PC-9 (cell line): Measurements from ENCODE around the gene WDR5B. TPM values are rescaled to one million over a fixed set of nuclear protein-coding genes. Genes with fewer than 3 reads are reported as not detected.

Source experiments
- BruUV-seq: library from RNA; stranded (reverse); fragments of 400-500 nt; replicated peaks from 2 replicates; lab custom pipeline; 2021; lab: Mats Ljungman, UMichigan
- CTCF ChIA-PET: fragments of 300-600 bp; sonication (Branson Sonifier 250); formaldehyde crosslinking; loops from one replicate; lab custom pipeline; 2022; ENCODE audit warnings: antibody characterized with exemption; lab: Charles Lee
- POLR2A ChIA-PET: fragments of 300-600 bp; sonication (Branson Sonifier 250); formaldehyde crosslinking; loops from one replicate; lab custom pipeline; 2022; ENCODE audit warnings: antibody characterized with exemption; ENCODE audit not compliant: unreplicated experiment; lab: Charles Lee
- DNase-seq, 2 experiments: peaks; one replicate each; pipeline versions ENCODE4 v3.0.0 to v3.0.0-alpha.2; 2015 to 2022; ENCODE audit warnings: mixed read lengths in 1 of 2
- H2AFZ ChIP-seq: fragments of 200-600 bp; sonication (generic); 2 replicates; pipeline ENCODE4 v1.8.1; 2017; ENCODE audit warnings: antibody characterized with exemption
- H3F3A ChIP-seq: fragments of 200-600 bp; sonication (generic); 2 replicates; pipeline ENCODE4 v1.8.1; 2017; ENCODE audit warnings: antibody characterized with exemption, mild to moderate bottlenecking, low read depth; ENCODE audit not compliant: insufficient read depth
- H3K27ac ChIP-seq: fragments of 200-600 bp; sonication (generic); 2 replicates; pipeline ENCODE4 v1.6.1; 2016; ENCODE audit warnings: mixed run types
- H3K27me3 ChIP-seq: fragments of 200-600 bp; sonication (generic); 2 replicates; pipeline ENCODE4 v1.6.1; 2016; ENCODE audit warnings: low read depth, mixed run types; ENCODE audit not compliant: insufficient read depth
- H3K36me3 ChIP-seq: fragments of 200-600 bp; sonication (generic); 2 replicates; pipeline ENCODE4 v1.6.1; 2016; ENCODE audit warnings: low read depth, mixed run types
- H3K4me1 ChIP-seq: fragments of 200-600 bp; sonication (generic); replicated peaks from 2 replicates; pipeline ENCODE4 v1.6.1; 2016; ENCODE audit warnings: mixed run types; ENCODE audit not compliant: insufficient read depth
- H3K4me2 ChIP-seq: fragments of 200-600 bp; sonication (generic); 2 replicates; pipeline ENCODE4 v1.6.1; 2017; ENCODE audit warnings: mixed run types
- H3K4me3 ChIP-seq: fragments of 200-600 bp; sonication (generic); 2 replicates; pipeline ENCODE4 v1.6.1; 2016; ENCODE audit warnings: mixed run types
- H3K79me2 ChIP-seq: fragments of 200-600 bp; sonication (generic); 2 replicates; pipeline ENCODE4 v1.6.1; 2017; ENCODE audit warnings: low read depth, mixed run types
- H3K9me2 ChIP-seq: fragments of 200-600 bp; sonication (generic); 2 replicates; pipeline ENCODE4 v1.8.1; 2017; ENCODE audit warnings: mild to moderate bottlenecking; ENCODE audit not compliant: insufficient read depth
- H3K9me3 ChIP-seq: fragments of 200-600 bp; sonication (generic); 2 replicates; pipeline ENCODE4 v1.8.1; 2016; ENCODE audit warnings: low read depth; ENCODE audit not compliant: insufficient read depth
- H4K20me1 ChIP-seq: fragments of 200-600 bp; sonication (generic); 2 replicates; pipeline ENCODE4 v1.8.1; 2017; ENCODE audit not compliant: insufficient read depth
- CTCF ChIP-seq: fragments of 200-600 bp; sonication (generic); conservative IDR thresholded peaks from 2 replicates; pipeline ENCODE4 v1.6.1; 2017; ENCODE audit warnings: mixed run types, antibody characterized with exemption, mild to moderate bottlenecking, moderate library complexity
- EZH2 ChIP-seq: fragments of 200-600 bp; sonication (generic); IDR thresholded peaks from 2 replicates; pipeline ENCODE4 v1.8.0; 2017; ENCODE audit warnings: antibody characterized with exemption, low read depth
- intact Hi-C: fragments of 100-400 bp; cut with micrococcal nuclease; formaldehyde crosslinking; loops from one replicate; pipeline ENCODE4 v1.10.0; 2022; ENCODE audit not compliant: unreplicated experiment
- total RNA-seq: library from RNA; stranded (reverse); gene quantifications from 2 replicates; pipeline ENCODE4 v1.2.3, GENCODE V29; 2021

WDR5B gene
- total RNA-seq, 1 experiment from 2014 or later, result 5.8 TPM

DNA sequence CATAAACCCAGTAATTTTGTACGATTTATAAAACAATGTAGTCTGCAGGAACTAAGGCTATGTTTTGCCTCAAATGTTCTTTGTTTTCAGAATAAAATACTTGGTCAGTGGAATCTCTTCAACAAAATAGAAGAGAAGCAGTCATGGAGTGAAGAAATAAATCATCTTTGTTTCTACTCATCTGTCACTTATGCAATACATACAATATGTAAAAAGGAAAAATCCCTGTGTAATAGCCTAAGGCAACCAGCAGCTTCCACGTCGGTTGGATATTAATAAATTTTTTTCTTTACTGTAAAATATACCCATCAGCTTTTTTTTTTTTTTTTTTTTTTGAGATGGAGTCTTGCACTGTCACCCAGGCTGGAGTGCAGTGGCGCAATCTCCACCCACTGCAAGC, 5.2 kb upstream of the WDR5B start:
- H3F3A ChIP-seq, result peaks cover 38% of the 10 kb centered on the region; the same call in 1 of the 2 replicates
- ChIA-PET CTCF (no interaction called here), POLR2A (no interaction called here)
- H3K9me2 ChIP-seq, result no peaks in the 10 kb centered on the region
- no TSS peak for BruUV-seq
- no peak overlapping the region for H3K4me3 ChIP-seq
- TF ChIP-seq EZH2 (no peak), CTCF (no peak)
- no peak for DNase-seq
- H3K36me3 ChIP-seq, result peaks cover 26% of the 10 kb centered on the region
- H3K4me2 ChIP-seq, result no peak overlapping the region
- no peaks in the 10 kb centered on the region for H4K20me1 ChIP-seq
- peaks cover 7% of the 10 kb centered on the region; the same call in 1 of the 2 replicates for H3K4me1 ChIP-seq
- H3K27me3 ChIP-seq, result no peaks in the 10 kb centered on the region
- H3K27ac ChIP-seq, result no peak overlapping the region
- intact Hi-C loops, result no loop called here
- H2AFZ ChIP-seq, result no peak overlapping the region
- peaks cover 16% of the 10 kb centered on the region for H3K79me2 ChIP-seq
- H3K9me3 ChIP-seq, result no peaks in the 10 kb centered on the region

- Histone ChIP-seq H3K9me3 (no peaks in the 10 kb centered on the region), H4K20me1 (no peaks in the 10 kb centered on the region), H3F3A (peaks cover 34% of the 10 kb centered on the region), H3K36me3 (peaks cover 1% of the 10 kb centered on the region; the same call in 1 of the 2 replicates), H3K27ac (peak overlapping the region; percentile 76), H3K4me1 (peaks cover 19% of the 10 kb centered on the region), H2AFZ (peak overlapping the region; percentile 78; the same call in 1 of the 2 replicates), H3K4me2 (peak overlapping the region; percentile 96), H3K4me3 (peak overlapping the region; percentile 76), H3K27me3 (no peaks in the 10 kb centered on the region), H3K79me2 (peaks cover 44% of the 10 kb centered on the region), H3K9me2 (no peaks in the 10 kb centered on the region)
- intact Hi-C loops, result loop anchor here (1.0 kb wide), 2 partner anchors 33 to 97 kb away; partner anchors contain the start of genes FAM162A and KPNA1
- no TSS peak for BruUV-seq
- TF ChIP-seq CTCF (no peak), EZH2 (no peak)
- ChIA-PET CTCF (interaction anchor here (0.6 to 1.4 kb wide), 3 partner anchors 33 to 449 kb away, joined by 5 to 10 read pairs (median 6); partner anchors contain the start of gene FAM162A), POLR2A (interaction anchor here (0.5 to 1.2 kb wide), 3 partner anchors 33 to 381 kb away, joined by 3 to 12 read pairs (median 7); partner anchors contain the start of gene FAM162A)
- peak in 1 of 2 experiments; percentile 16 for DNase-seq
These were observed 1.1 kb upstream of the WDR5B start for GRCh38 chr3:122416966-122417365.

DNA sequence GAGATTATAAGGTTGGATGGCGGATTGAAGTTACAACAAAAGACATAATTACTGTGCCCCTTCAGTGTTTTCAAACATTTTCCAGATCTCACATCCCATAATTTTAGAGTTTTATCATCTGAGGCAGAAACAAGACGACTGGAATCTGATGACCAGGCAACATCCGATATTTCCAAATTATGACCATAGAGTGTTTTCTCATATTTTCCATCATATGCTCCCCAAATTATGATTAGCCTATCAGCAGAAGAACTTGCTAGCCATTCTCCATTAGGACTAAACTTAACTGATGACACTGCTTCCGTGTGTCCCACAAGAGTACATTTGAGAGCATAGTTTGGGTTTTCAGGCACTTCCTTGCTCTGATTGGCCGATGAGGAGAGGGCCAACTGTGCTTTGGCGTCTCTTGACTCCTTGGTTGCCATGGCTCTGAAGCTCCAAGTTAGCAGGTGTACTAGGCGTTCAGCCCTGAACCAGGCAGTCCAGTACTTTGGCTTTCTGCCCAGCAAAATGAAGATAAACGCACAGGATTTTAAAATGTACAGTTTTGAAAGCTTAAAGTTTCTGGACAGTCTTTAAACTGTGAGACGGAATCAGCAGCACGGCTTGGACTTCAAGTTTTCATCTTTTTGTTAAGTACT, 638 bp downstream of the WDR5B start:
- TF ChIP-seq EZH2 (no peak), CTCF (no peak)
- Histone ChIP-seq H3K36me3 (no peaks in the 10 kb centered on the region), H3K27me3 (no peaks in the 10 kb centered on the region), H4K20me1 (no peaks in the 10 kb centered on the region), H3F3A (peaks cover 23% of the 10 kb centered on the region), H3K9me2 (no peaks in the 10 kb centered on the region), H3K9me3 (no peaks in the 10 kb centered on the region), H3K4me2 (peak overlapping the region; percentile 96), H3K4me1 (peaks cover 19% of the 10 kb centered on the region), H3K27ac (peak overlapping the region; percentile 76), H3K79me2 (peaks cover 44% of the 10 kb centered on the region), H2AFZ (peak overlapping the region; percentile 85), H3K4me3 (peak overlapping the region; percentile 76)
- DNase-seq, result peak; percentile 64 to 71
- ChIA-PET CTCF (no interaction called here), POLR2A (interaction anchor here (0.5 to 1.0 kb wide), 7 partner anchors 9 to 982 kb away, joined by 3 to 10 read pairs (median 4); no protein-coding TSS in a partner anchor)
- BruUV-seq, result TSS peak; percentile 75
- intact Hi-C loops, result no loop called here
